H1 (cell line): ENCODE data around the gene CELF5. TPM values are rescaled to one million over a fixed set of nuclear protein-coding genes. Genes with fewer than 3 reads are reported as not detected.

Experiments
- CTCF ChIA-PET: fragments of 300-600 bp; sonication (Branson Sonifier 250); formaldehyde crosslinking; loops from one replicate; lab custom pipeline; 2021; ENCODE audit not compliant: partially characterized antibody; lab: Charles Lee
- POLR2A ChIA-PET: fragments of 300-600 bp; sonication (Branson Sonifier 250); formaldehyde crosslinking; loops from one replicate; lab custom pipeline; 2021; ENCODE audit warnings: inconsistent platforms; ENCODE audit not compliant: partially characterized antibody; lab: Charles Lee
- DNase-seq, 2 experiments: peaks; one replicate each; pipeline versions ENCODE4 v3.0.0 to v3.0.0-alpha.2; 2010 to 2022; ENCODE audit warnings: low spot score in 2 of 2, low read depth in 1 of 2, mixed read lengths in 1 of 2
- FAIRE-seq: peaks from 2 replicates; lab custom pipeline; 2011; peaks lifted over from hg19 to GRCh38; lab: Jason Lieb, UNC
- H2AFZ ChIP-seq: 2 replicates; pipeline ENCODE4 v1.8.1; 2012; ENCODE audit warnings: low read length, inconsistent platforms
- H2AK5ac ChIP-seq: 2 replicates; pipeline ENCODE4 v1.6.1; 2013; ENCODE audit warnings: low read depth, low read length
- H2BK120ac ChIP-seq: replicated peaks from 2 replicates; pipeline ENCODE3; 2013; ENCODE audit warnings: low read depth, low read length, inconsistent platforms
- H2BK12ac ChIP-seq: 2 replicates; pipeline ENCODE4 v1.6.1; 2013; ENCODE audit warnings: low read depth, low read length
- H2BK15ac ChIP-seq: 2 replicates; pipeline ENCODE4 v1.6.1; 2013; ENCODE audit warnings: low read length
- H2BK20ac ChIP-seq: 2 replicates; pipeline ENCODE4 v1.6.1; 2013; ENCODE audit warnings: low read length
- H2BK5ac ChIP-seq: 2 replicates; pipeline ENCODE4 v1.6.1; 2013; ENCODE audit warnings: low read depth, low read length
- H3K14ac ChIP-seq: 2 replicates; pipeline ENCODE4 v1.6.1; 2013; ENCODE audit warnings: inconsistent platforms; ENCODE audit not compliant: insufficient read length
- H3K18ac ChIP-seq: 2 replicates; pipeline ENCODE4 v1.6.1; 2013; ENCODE audit warnings: low read length; ENCODE audit errors: extremely low read depth
- H3K23ac ChIP-seq: 2 replicates; pipeline ENCODE4 v1.6.1; 2013; ENCODE audit warnings: inconsistent platforms; ENCODE audit not compliant: insufficient read length
- H3K23me2 ChIP-seq: 2 replicates; pipeline ENCODE4 v1.6.1; 2013; ENCODE audit warnings: low read depth, low read length
- H3K27ac ChIP-seq: 2 replicates; pipeline ENCODE4 v1.6.1; 2011; ENCODE audit warnings: low read depth, low read length, inconsistent platforms
- H3K27me3 ChIP-seq, 4 experiments: replicated peaks in 1 of 4; 1 replicate in 1 of 4; 2 replicates in 3 of 4; pipeline versions ENCODE4 v1.6.1 to v1.8.1; 2011 to 2013; ENCODE audit warnings: low read length in 3 of 4, mild to moderate bottlenecking in 3 of 4, inconsistent platforms in 2 of 4, mixed read lengths in 2 of 4, moderate library complexity in 1 of 4; ENCODE audit not compliant: control insufficient read depth in 3 of 4, insufficient read depth in 3 of 4; ENCODE audit errors: extremely low read depth in 1 of 4
- H3K36me3 ChIP-seq, 4 experiments: 2 replicates each; pipeline versions ENCODE4 v1.6.1 to v1.8.1; 2011 to 2013; ENCODE audit warnings: mild to moderate bottlenecking in 4 of 4, low read length in 3 of 4, moderate library complexity in 2 of 4, control low read depth in 1 of 4, inconsistent platforms in 1 of 4; ENCODE audit not compliant: insufficient read depth in 4 of 4, control insufficient read depth in 2 of 4
- H3K4ac ChIP-seq: replicated peaks from 2 replicates; pipeline ENCODE3; 2013; ENCODE audit warnings: low read length, low read depth, mixed read lengths, inconsistent platforms; ENCODE audit not compliant: insufficient read length
- H3K4me1 ChIP-seq, 4 experiments: replicated peaks in 1 of 4; 1 replicate in 1 of 4; 2 replicates in 3 of 4; pipeline versions ENCODE4 v1.6.1 to v1.8.1; 2011 to 2013; ENCODE audit warnings: low read length in 3 of 4, inconsistent platforms in 2 of 4, mixed read lengths in 1 of 4; ENCODE audit not compliant: insufficient read depth in 4 of 4, control insufficient read depth in 3 of 4
- H3K4me2 ChIP-seq, 2 experiments: 2 replicates each; pipeline versions ENCODE4 v1.6.1 to v1.8.1; 2011 to 2013; ENCODE audit warnings: low read depth in 2 of 2, low read length in 2 of 2, control low read depth in 1 of 2, inconsistent platforms in 1 of 2, mild to moderate bottlenecking in 1 of 2; ENCODE audit not compliant: insufficient read depth in 1 of 2
- H3K4me3 ChIP-seq, 4 experiments: fragments of 200-600, 300-600 bp in 1 of 4; sonication (generic), shearing (Covaris generic), sonication (Bioruptor Twin) in 1 of 4; 2 replicates each; pipeline versions ENCODE4 v1.5.1 to v1.8.1; 2011 to 2016; ENCODE audit warnings: low read length in 4 of 4, low read depth in 3 of 4, control low read depth in 2 of 4, inconsistent platforms in 2 of 4, mild to moderate bottlenecking in 2 of 4, mixed read lengths in 1 of 4, moderate library complexity in 1 of 4; ENCODE audit not compliant: insufficient read depth in 2 of 4; ENCODE audit errors: extremely low read depth in 1 of 4
- H3K56ac ChIP-seq: replicated peaks from 2 replicates; pipeline ENCODE3; 2013; ENCODE audit warnings: low read depth, mild to moderate bottlenecking, mixed read lengths, low read length, inconsistent platforms; ENCODE audit not compliant: insufficient read length
- H3K79me1 ChIP-seq: 2 replicates; pipeline ENCODE4 v1.6.1; 2013; ENCODE audit warnings: low read depth, low read length, control low read depth
- H3K79me2 ChIP-seq, 2 experiments: 2 replicates each; pipeline versions ENCODE4 v1.6.1 to v1.8.1; 2012 to 2013; ENCODE audit warnings: low read length in 2 of 2, mild to moderate bottlenecking in 2 of 2, inconsistent platforms in 1 of 2; ENCODE audit not compliant: insufficient read depth in 2 of 2, control insufficient read depth in 1 of 2
- H3K9ac ChIP-seq, 4 experiments: replicated peaks in 1 of 4; 1 replicate in 1 of 4; 2 replicates in 3 of 4; pipeline versions ENCODE4 v1.6.1 to v1.8.1; 2011 to 2013; ENCODE audit warnings: low read depth in 3 of 4, low read length in 3 of 4, control low read depth in 2 of 4, mild to moderate bottlenecking in 2 of 4, moderate library complexity in 2 of 4, inconsistent platforms in 1 of 4; ENCODE audit errors: extremely low read depth in 1 of 4
- H3K9me3 ChIP-seq, 2 experiments: 2 replicates each; pipeline versions ENCODE4 v1.6.1 to v1.8.1; 2012 to 2013; ENCODE audit warnings: mild to moderate bottlenecking in 2 of 2, moderate library complexity in 2 of 2, control low read depth in 1 of 2, inconsistent platforms in 1 of 2, low read depth in 1 of 2, low read length in 1 of 2, mixed read lengths in 1 of 2; ENCODE audit not compliant: insufficient read depth in 2 of 2
- H4K20me1 ChIP-seq, 2 experiments: replicated peaks in 1 of 2; 2 replicates each; pipeline versions ENCODE3 to v1.8.1; 2011 to 2013; ENCODE audit warnings: inconsistent platforms in 2 of 2, low read length in 2 of 2, mild to moderate bottlenecking in 1 of 2; ENCODE audit not compliant: insufficient read depth in 2 of 2, control insufficient read depth in 1 of 2
- H4K5ac ChIP-seq: 2 replicates; pipeline ENCODE4 v1.6.1; 2013; ENCODE audit warnings: low read length, low read depth, mixed read lengths, inconsistent platforms; ENCODE audit not compliant: insufficient read length
- H4K8ac ChIP-seq: 2 replicates; pipeline ENCODE4 v1.8.0; 2013; ENCODE audit warnings: mild to moderate bottlenecking, moderate library complexity, low read length, inconsistent platforms; ENCODE audit not compliant: insufficient read depth; ENCODE audit errors: extremely low read depth
- H4K91ac ChIP-seq: replicated peaks from 2 replicates; pipeline ENCODE3; 2013; ENCODE audit warnings: low read length, mixed read lengths, inconsistent platforms; ENCODE audit not compliant: insufficient read length
- CBX5 ChIP-seq: fragments of 300-800, 300-1000 bp; sonication (generic); IDR thresholded peaks from 2 replicates; pipeline ENCODE4 v1.7.1; 2016; ENCODE audit warnings: antibody characterized with exemption, low read length, low read depth
- EGR1 ChIP-seq: IDR thresholded peaks from 2 replicates; pipeline ENCODE4 v1.6.1; 2011; ENCODE audit warnings: low read depth, low read length, borderline replicate concordance
- PHF8 ChIP-seq: fragments of 200-600 bp; sonication (generic); conservative IDR thresholded peaks from 2 replicates; pipeline ENCODE4 v1.7.1; 2012; ENCODE audit warnings: low read depth, mild to moderate bottlenecking, inconsistent platforms, low read length, moderate library complexity
- POLR2A ChIP-seq, 2 experiments: IDR thresholded peaks; 1 replicate in 1 of 2; 2 replicates in 1 of 2; pipeline ENCODE4 v1.6.1; 2011; ENCODE audit warnings: low read depth in 2 of 2, low read length in 2 of 2, mild to moderate bottlenecking in 2 of 2; ENCODE audit errors: control extremely low read depth in 1 of 2
- POLR2AphosphoS5 ChIP-seq: IDR thresholded peaks from 2 replicates; pipeline ENCODE4 v1.6.1; 2011; ENCODE audit warnings: low read depth, low read length
- RBBP5 ChIP-seq: IDR thresholded peaks from 2 replicates; pipeline ENCODE4 v1.7.1; 2012; ENCODE audit warnings: low read depth, mild to moderate bottlenecking, inconsistent platforms, low read length, moderate library complexity, borderline replicate concordance
- RXRA ChIP-seq: IDR thresholded peaks from 2 replicates; pipeline ENCODE4 v1.6.1; 2011; ENCODE audit warnings: low read depth, mild to moderate bottlenecking, low read length, moderate library complexity; ENCODE audit not compliant: insufficient read depth
- TCF12 ChIP-seq: IDR thresholded peaks from 2 replicates; pipeline ENCODE4 v1.6.1; 2011; ENCODE audit warnings: low read depth, mild to moderate bottlenecking, low read length
- WGBS, 2 experiments: shearing (Covaris generic) in 1 of 2; methylation state at CpG; one replicate each; pipeline versions ENCODE4 v1.1.6 to v1.1.7; 2013 to 2015; ENCODE audit warnings: low lambda C conversion rate in 2 of 2, mixed read lengths in 2 of 2, inconsistent platforms in 1 of 2, low coverage in 1 of 2, missing lambda C conversion rate in 1 of 2; ENCODE audit not compliant: insufficient replicate concordance in 2 of 2, insufficient coverage in 1 of 2, insufficient read length in 1 of 2; ENCODE audit errors: extremely low coverage in 1 of 2, missing lambda C conversion rate in 1 of 2; 5-methylcytosine and 5-hydroxymethylcytosine counted together
- polyA plus RNA-seq, 7 experiments: library from polyadenylated mRNA; depleted of rRNA in 3 of 7; stranded (reverse) in 5 of 7; unstranded in 2 of 7; fragments of >200 nt in 5 of 7; fragments of 200-250 nt in 2 of 7; gene quantifications; 1 replicate in 5 of 7; 2 replicates in 1 of 7; 4 replicates in 1 of 7; pipeline versions ENCODE4 v1.2.1 to v1.2.3, GENCODE V29; 2011 to 2013; ENCODE audit warnings: missing spikeins in 2 of 7, mixed read lengths in 2 of 7
- total RNA-seq: library from RNA; stranded (reverse); fragmentation: NEBNext Ultra II Directional; extraction: Animal tissue kit (Norgen Biotek cat#: 25700); gene quantifications from 2 replicates; pipeline ENCODE4 v1.2.1, GENCODE V29; 2021
- TF ChIP-seq, protein P1 (sequence below): IDR thresholded peaks from 2 replicates; pipeline ENCODE4 v1.6.1; 2012; ENCODE audit warnings: low read length, inconsistent platforms

Gene CELF5
- total and polyA plus RNA-seq, 2 of the 8 experiments (the other 6 are each of a cell fraction or from before 2014, with no cell fraction given): 9.8 to 15.0 TPM

DNA sequence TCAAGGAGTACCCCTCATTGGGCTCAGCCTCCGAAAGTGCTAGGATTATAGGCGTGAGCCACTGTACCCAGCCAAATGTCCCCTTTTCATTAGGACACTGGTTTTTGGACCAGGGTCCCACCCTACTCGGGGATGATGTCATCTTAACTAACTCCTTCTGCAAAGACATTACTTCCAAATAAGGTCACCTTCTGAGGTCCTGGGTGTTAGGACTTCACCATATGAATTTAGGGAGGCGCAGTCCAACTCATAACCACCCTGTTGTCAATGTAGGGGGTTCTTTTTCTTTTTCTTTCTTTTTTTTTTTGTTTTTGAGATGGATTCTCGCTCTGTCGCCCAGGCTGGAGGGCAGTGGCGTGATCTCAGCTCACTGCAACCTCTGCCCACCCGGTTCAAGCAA is 109.2 kb downstream of the CELF5 start:
- no peak for FAIRE-seq
- Histone ChIP-seq H3K36me3 (no peaks in the 10 kb centered on the region), H3K4me2 (no peak overlapping the region), H2BK20ac (no peak overlapping the region), H3K56ac (no peak overlapping the region), H3K23me2 (peaks cover 2% of the 10 kb centered on the region; the same call in 1 of the 2 replicates), H4K8ac (no peak overlapping the region), H3K9me3 (no peaks in the 10 kb centered on the region), H4K5ac (no peak overlapping the region), H3K9ac (no peak overlapping the region), H2BK120ac (no peak overlapping the region), H2BK5ac (no peak overlapping the region), H3K4me1 (no peaks in the 10 kb centered on the region), H3K4ac (no peak overlapping the region), H3K18ac (no peak overlapping the region), H3K27me3 (0 out of 7 replicates have a peak, but pooled peaks cover 0 to 4% (median 1%) of the 10 kb centered on the region in 4 experiments), H3K23ac (no peak overlapping the region), H2AFZ (no peak overlapping the region), H2AK5ac (no peak overlapping the region), H3K14ac (no peak overlapping the region), H2BK15ac (no peak overlapping the region), H3K79me2 (no peaks in the 10 kb centered on the region), H3K27ac (no peak overlapping the region), H2BK12ac (no peak overlapping the region), H3K79me1 (no peaks in the 10 kb centered on the region), H4K91ac (no peak overlapping the region), H4K20me1 (no peaks in the 10 kb centered on the region), H3K4me3 (no peak overlapping the region)
- WGBS, 2 experiments: 74% methylated on average over 4 of the region's 8 CpGs; no CpG with 5 or more reads in 1 of the 2 experiments
- no peak for DNase-seq
- ChIA-PET POLR2A (no interaction called here), CTCF (interaction anchor here (0.5 to 1.2 kb wide), 2 partner anchors 29 to 47 kb away, joined by 3 to 5 read pairs; no protein-coding TSS in a partner anchor)
- TF ChIP-seq TCF12 (no peak), RBBP5 (no peak), POLR2AphosphoS5 (no peak), CBX5 (no peak), RXRA (no peak), PHF8 (no peak), EGR1 (no peak), POLR2A (IDR thresholded peaks at IDR 0.05; ENCODE audit: control extremely low read depth in 1 of 2, low read depth in 2 of 2, low read length in 2 of 2) (no peak)
- TF ChIP-seq, protein P1, sequence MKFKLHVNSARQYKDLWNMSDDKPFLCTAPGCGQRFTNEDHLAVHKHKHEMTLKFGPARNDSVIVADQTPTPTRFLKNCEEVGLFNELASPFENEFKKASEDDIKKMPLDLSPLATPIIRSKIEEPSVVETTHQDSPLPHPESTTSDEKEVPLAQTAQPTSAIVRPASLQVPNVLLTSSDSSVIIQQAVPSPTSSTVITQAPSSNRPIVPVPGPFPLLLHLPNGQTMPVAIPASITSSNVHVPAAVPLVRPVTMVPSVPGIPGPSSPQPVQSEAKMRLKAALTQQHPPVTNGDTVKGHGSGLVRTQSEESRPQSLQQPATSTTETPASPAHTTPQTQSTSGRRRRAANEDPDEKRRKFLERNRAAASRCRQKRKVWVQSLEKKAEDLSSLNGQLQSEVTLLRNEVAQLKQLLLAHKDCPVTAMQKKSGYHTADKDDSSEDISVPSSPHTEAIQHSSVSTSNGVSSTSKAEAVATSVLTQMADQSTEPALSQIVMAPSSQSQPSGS: no peak
